ENCODE data around the gene ARHGAP26.
A peak's percentile ranks its signal among the peaks of the same experiment; 100 is the strongest.

The ARHGAP26 gene

GRCh38 chr5:143001764-143002351 lies 231.7 kb downstream of the ARHGAP26 start:
- no peak for DNase-seq

- peak; percentile 42 for DNase-seq
These were observed 232.5 kb downstream of the ARHGAP26 start for GRCh38 chr5:143002459-143003327.

GRCh38 chr5:143003328-143003636 lies 233.1 kb downstream of the ARHGAP26 start:
- no peak for DNase-seq

- DNase-seq = no peak
These were observed 234.4 kb downstream of the ARHGAP26 start for GRCh38 chr5:143004361-143005145.

- DNase-seq = no peak
These were observed 236.3 kb downstream of the ARHGAP26 start for GRCh38 chr5:143006501-143006900.

- DNase-seq = no peak
These were observed 237.9 kb downstream of the ARHGAP26 start for GRCh38 chr5:143008032-143008431.

GRCh38 chr5:143008809-143009521 lies 238.8 kb downstream of the ARHGAP26 start:
- peak; percentile 78 for DNase-seq

- DNase-seq = no peak
These were observed 240.2 kb downstream of the ARHGAP26 start for GRCh38 chr5:143010351-143010750.

GRCh38 chr5:143011585-143011984 lies 241.4 kb downstream of the ARHGAP26 start:
- no peak for DNase-seq

- no peak for DNase-seq
These were observed 243.2 kb downstream of the ARHGAP26 start for GRCh38 chr5:143013176-143013891.

- no peak for DNase-seq
These were observed 244.0 kb downstream of the ARHGAP26 start for GRCh38 chr5:143014017-143014651.

- peak; percentile 48 for DNase-seq
These were observed 246.8 kb downstream of the ARHGAP26 start for GRCh38 chr5:143016777-143017516.

- DNase-seq = no peak
These were observed 247.4 kb downstream of the ARHGAP26 start for GRCh38 chr5:143017541-143017940.

- DNase-seq = no peak
These were observed 247.8 kb downstream of the ARHGAP26 start for GRCh38 chr5:143017992-143018391.

- DNase-seq = no peak
These were observed 249.0 kb downstream of the ARHGAP26 start for GRCh38 chr5:143019157-143019556.

- no peak for DNase-seq
These were observed 249.7 kb downstream of the ARHGAP26 start for GRCh38 chr5:143019614-143020515.

GRCh38 chr5:143021595-143021994 lies 251.4 kb downstream of the ARHGAP26 start:
- DNase-seq = no peak

GRCh38 chr5:143023411-143024096 lies 253.4 kb downstream of the ARHGAP26 start:
- no peak for DNase-seq

- no peak for DNase-seq
These were observed 254.2 kb downstream of the ARHGAP26 start for GRCh38 chr5:143024228-143024920.
